Stimulated activated CD8-positive, alpha-beta memory T cell treated with anti-CD3 and anti-CD28 coated beads, Interleukin-12 subunit alpha, Interleukin-12 subunit beta, amount 100 ng/mL, for 24 hours (primary cell): Measurements from ENCODE around the gene MTPN.

Experiments used
- DNase-seq: peaks from one replicate; pipeline ENCODE4 v3.0.0-alpha.2; 2020; ENCODE audit errors: extremely low read depth

MTPN gene

GRCh38 chr7:135924302-135924701 lies 52.9 kb downstream of the MTPN start:
- no peak for DNase-seq

- no peak for DNase-seq
These were observed 54.9 kb downstream of the MTPN start for GRCh38 chr7:135922263-135922662.

- DNase-seq = no peak
These were observed 56.7 kb downstream of the MTPN start for GRCh38 chr7:135920478-135920877.

GRCh38 chr7:135919071-135919841 lies 57.9 kb downstream of the MTPN start:
- no peak for DNase-seq

GRCh38 chr7:135918134-135918533 lies 59.0 kb downstream of the MTPN start:
- DNase-seq = no peak

GRCh38 chr7:135917721-135918120 lies 59.4 kb downstream of the MTPN start:
- no peak for DNase-seq

- DNase-seq = no peak
These were observed 62.8 kb downstream of the MTPN start for GRCh38 chr7:135914346-135914745.

- DNase-seq = no peak
These were observed 63.8 kb downstream of the MTPN start for GRCh38 chr7:135913404-135913803.

- DNase-seq = no peak
These were observed 66.1 kb downstream of the MTPN start for GRCh38 chr7:135911099-135911498.

- DNase-seq = no peak
These were observed 66.6 kb downstream of the MTPN start for GRCh38 chr7:135910393-135911036.

- DNase-seq = no peak
These were observed 71.3 kb downstream of the MTPN start for GRCh38 chr7:135905858-135906257.

GRCh38 chr7:135905355-135905754 lies 71.8 kb downstream of the MTPN start:
- no peak for DNase-seq

GRCh38 chr7:135904282-135904681 lies 72.9 kb downstream of the MTPN start:
- no peak for DNase-seq

GRCh38 chr7:135901585-135902540 lies 75.3 kb downstream of the MTPN start:
- DNase-seq = no peak

- DNase-seq = no peak
These were observed 77.1 kb downstream of the MTPN start for GRCh38 chr7:135900065-135900546.

GRCh38 chr7:135899458-135900064 lies 77.6 kb downstream of the MTPN start:
- no peak for DNase-seq

GRCh38 chr7:135898226-135898625 lies 78.9 kb downstream of the MTPN start:
- DNase-seq = no peak

GRCh38 chr7:135894816-135895215 lies 82.3 kb downstream of the MTPN start:
- DNase-seq = no peak

GRCh38 chr7:135889823-135890222 lies 87.3 kb downstream of the MTPN start:
- DNase-seq = no peak

GRCh38 chr7:135888740-135889139 lies 88.4 kb downstream of the MTPN start:
- no peak for DNase-seq

- no peak for DNase-seq
These were observed 90.6 kb downstream of the MTPN start for GRCh38 chr7:135886345-135887132.
